ENCODE results near the gene ACSM5.
"Not testable (repeated sequence)": the region's sequence is repeated elsewhere in the genome, so short reads cannot be mapped to it uniquely, and the experiment has no call there.

DNA sequence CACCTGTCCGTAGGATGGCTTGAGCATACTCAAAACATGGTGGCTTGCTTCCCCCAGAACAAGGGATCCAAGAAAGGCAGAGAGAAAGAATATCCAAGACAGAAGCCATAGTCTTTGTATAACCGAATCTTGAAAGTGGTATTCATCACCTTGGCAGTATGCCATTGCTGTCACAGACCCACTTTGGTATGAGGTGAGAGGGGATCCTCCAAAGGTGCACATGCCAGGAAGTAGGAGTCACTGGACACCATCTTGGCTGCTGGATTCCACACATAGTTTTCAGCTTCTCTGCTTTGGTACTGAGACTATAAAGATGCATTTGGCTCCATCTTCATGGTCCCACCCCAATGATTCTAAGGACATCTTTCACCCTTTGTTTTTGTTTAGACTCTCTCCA, 18.1 kb downstream of the ACSM5 start:
- not testable (repeated sequence) for TF ChIP-seq POU6F1 (CRISPR knock-in tag; IDR thresholded peaks at IDR 0.05; ENCODE audit: borderline replicate concordance, low read depth); RARB (CRISPR knock-in tag; IDR thresholded peaks at IDR 0.05); ARNTL (CRISPR knock-in tag; IDR thresholded peaks at IDR 0.05; ENCODE audit: borderline replicate concordance, low read depth); PATZ1 (CRISPR knock-in tag; IDR thresholded peaks at IDR 0.05; ENCODE audit: borderline replicate concordance); SNAI2 (CRISPR knock-in tag; IDR thresholded peaks at IDR 0.05); CSDC2 (CRISPR knock-in tag; IDR thresholded peaks at IDR 0.05); OSR1 (CRISPR knock-in tag; IDR thresholded peaks at IDR 0.05); ZNF8 (CRISPR knock-in tag; IDR thresholded peaks at IDR 0.05)

Data from SK-N-SH treated with all-trans-retinoic acid at 6 μM for 48 hours (cell line).